ENCODE measurements around the gene DAB2. TPM values are rescaled to one million over a fixed set of nuclear protein-coding genes. Genes with fewer than 3 reads are reported as not detected.

Gene DAB2
- total RNA-seq, 1 experiment from 2014 or later = 30.1 TPM

GRCh38 chr5:39352170-39352569 is 72.6 kb downstream of the DAB2 start:
- Histone ChIP-seq H3K4me1 (ENCODE audit: insufficient read depth, low read length, poor library complexity, severe bottlenecking) (peaks cover 14% of the 10 kb centered on the region), H3K27me3 (replicated peaks; ENCODE audit: insufficient read depth, low read depth, low read length, poor library complexity) (no peaks in the 10 kb centered on the region), H3K4me3 (ENCODE audit: low read depth, low read length, poor library complexity, severe bottlenecking) (no peak overlapping the region), H3K36me3 (ENCODE audit: insufficient read depth, low read length, poor library complexity, severe bottlenecking) (no peaks in the 10 kb centered on the region), H3K9me3 (ENCODE audit: low read depth, low read length, poor library complexity, severe bottlenecking) (peaks cover 6% of the 10 kb centered on the region), H3K27ac (ENCODE audit: low read depth, low read length, poor library complexity, severe bottlenecking) (no peak overlapping the region)
- intact Hi-C loops (cut with micrococcal nuclease; ENCODE audit: unreplicated experiment) = no loop called here
- CTCF ChIA-PET = no interaction called here
- no TSS peak for BruUV-seq (replicated peaks)
- POLR2A ChIA-PET (ENCODE audit: low non-redundant PET) = no interaction called here
- no peak for TF ChIP-seq CTCF (conservative IDR thresholded peaks at IDR 0.05; ENCODE audit: low read depth, low read length)
- TF ChIP-seq EZH2 (IDR thresholded peaks at IDR 0.05; ENCODE audit: borderline replicate concordance, low read depth, low read length, poor library complexity, severe bottlenecking) = no peak
- DNase-seq (ENCODE audit: low spot score) = no peak

- H3K4me3 ChIP-seq (ENCODE audit: low read depth, low read length, poor library complexity, severe bottlenecking) = no peak overlapping the region
- no TSS peak for BruUV-seq (replicated peaks)
- no peak overlapping the region for H3K27ac ChIP-seq (ENCODE audit: low read depth, low read length, poor library complexity, severe bottlenecking)
- no peak for TF ChIP-seq CTCF (conservative IDR thresholded peaks at IDR 0.05; ENCODE audit: low read depth, low read length)
- no peak for TF ChIP-seq EZH2 (IDR thresholded peaks at IDR 0.05; ENCODE audit: borderline replicate concordance, low read depth, low read length, poor library complexity, severe bottlenecking)
- intact Hi-C loops (cut with micrococcal nuclease; ENCODE audit: unreplicated experiment) = no loop called here
- POLR2A ChIA-PET (ENCODE audit: low non-redundant PET) = no interaction called here
- no peak for DNase-seq (ENCODE audit: low spot score)
- peaks cover 6% of the 10 kb centered on the region for H3K9me3 ChIP-seq (ENCODE audit: low read depth, low read length, poor library complexity, severe bottlenecking)
- CTCF ChIA-PET = no interaction called here
- H3K4me1 ChIP-seq (ENCODE audit: insufficient read depth, low read length, poor library complexity, severe bottlenecking) = peaks cover 14% of the 10 kb centered on the region
- no peaks in the 10 kb centered on the region for H3K27me3 ChIP-seq (replicated peaks; ENCODE audit: insufficient read depth, low read depth, low read length, poor library complexity)
- no peaks in the 10 kb centered on the region for H3K36me3 ChIP-seq (ENCODE audit: insufficient read depth, low read length, poor library complexity, severe bottlenecking)
Measured at GRCh38 chr5:39349484-39349883, 75.3 kb downstream of the DAB2 start.

GRCh38 chr5:39342460-39342859 is 82.3 kb downstream of the DAB2 start:
- ChIA-PET CTCF (no interaction called here), POLR2A (ENCODE audit: low non-redundant PET) (no interaction called here)
- BruUV-seq (replicated peaks) = no TSS peak
- no peaks in the 10 kb centered on the region for H3K4me1 ChIP-seq (ENCODE audit: insufficient read depth, low read length, poor library complexity, severe bottlenecking)
- DNase-seq (ENCODE audit: low spot score) = no peak
- intact Hi-C loops (cut with micrococcal nuclease; ENCODE audit: unreplicated experiment) = no loop called here
- no peaks in the 10 kb centered on the region for H3K36me3 ChIP-seq (ENCODE audit: insufficient read depth, low read length, poor library complexity, severe bottlenecking)
- no peaks in the 10 kb centered on the region for H3K9me3 ChIP-seq (ENCODE audit: low read depth, low read length, poor library complexity, severe bottlenecking)
- TF ChIP-seq EZH2 (IDR thresholded peaks at IDR 0.05; ENCODE audit: borderline replicate concordance, low read depth, low read length, poor library complexity, severe bottlenecking) (no peak), CTCF (conservative IDR thresholded peaks at IDR 0.05; ENCODE audit: low read depth, low read length) (no peak)
- no peaks in the 10 kb centered on the region for H3K27me3 ChIP-seq (replicated peaks; ENCODE audit: insufficient read depth, low read depth, low read length, poor library complexity)
- H3K27ac ChIP-seq (ENCODE audit: low read depth, low read length, poor library complexity, severe bottlenecking) = no peak overlapping the region
- no peak overlapping the region for H3K4me3 ChIP-seq (ENCODE audit: low read depth, low read length, poor library complexity, severe bottlenecking)
